GM19467 (cell line): Measurements from ENCODE around the gene GALNT4.

Experiments
- ATAC-seq: cut with Tn5 transposase; IDR thresholded peaks from one replicate; pipeline ENCODE4 v1.9.1; 2021; ENCODE audit warnings: mild to moderate bottlenecking, moderate library complexity; ENCODE audit not compliant: unreplicated experiment

The GALNT4 gene

DNA sequence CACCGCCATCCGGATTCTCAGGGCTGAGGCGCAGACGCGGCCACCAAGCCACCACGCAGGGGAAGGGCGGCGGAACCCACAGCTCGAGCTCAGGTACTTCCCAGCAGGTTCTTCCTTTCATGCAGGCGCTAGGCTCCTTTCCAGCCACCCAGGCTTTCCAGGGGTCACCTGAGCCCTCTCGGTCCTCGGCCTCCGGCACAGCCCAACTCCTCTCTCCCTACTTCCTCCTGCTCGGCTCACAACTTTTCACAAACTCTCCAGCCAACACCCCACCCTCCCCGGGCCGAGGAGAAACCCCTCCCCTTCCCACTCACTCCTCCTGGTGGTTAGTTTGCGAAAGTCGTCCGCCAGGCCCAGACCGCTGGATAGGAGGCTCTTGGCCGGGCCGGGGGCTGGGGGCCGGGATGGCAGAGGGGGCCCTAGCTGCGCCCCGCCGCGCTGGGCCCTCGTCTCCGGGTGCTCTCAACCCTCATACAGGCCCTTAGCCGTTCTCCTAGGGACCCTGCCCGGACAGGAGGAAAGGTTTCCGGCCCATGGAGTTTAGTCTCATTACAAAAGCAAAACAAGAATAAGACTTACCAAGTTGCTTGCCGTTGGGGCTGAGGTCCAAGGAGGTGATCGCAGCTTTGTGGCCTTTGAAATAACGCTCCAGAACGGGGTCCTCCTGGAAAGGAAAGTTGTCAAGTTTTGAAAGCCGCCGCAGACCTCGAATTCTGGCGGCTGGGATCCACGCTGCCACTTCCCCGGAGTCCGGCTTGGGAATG lies at the start of gene GALNT4:
TSS of gene GALNT4 (minus strand) at position 256 of the 764 bp plus-strand sequence. CDS start at position 9, 247 bp downstream.
- peak; percentile 74 for ATAC-seq

DNA sequence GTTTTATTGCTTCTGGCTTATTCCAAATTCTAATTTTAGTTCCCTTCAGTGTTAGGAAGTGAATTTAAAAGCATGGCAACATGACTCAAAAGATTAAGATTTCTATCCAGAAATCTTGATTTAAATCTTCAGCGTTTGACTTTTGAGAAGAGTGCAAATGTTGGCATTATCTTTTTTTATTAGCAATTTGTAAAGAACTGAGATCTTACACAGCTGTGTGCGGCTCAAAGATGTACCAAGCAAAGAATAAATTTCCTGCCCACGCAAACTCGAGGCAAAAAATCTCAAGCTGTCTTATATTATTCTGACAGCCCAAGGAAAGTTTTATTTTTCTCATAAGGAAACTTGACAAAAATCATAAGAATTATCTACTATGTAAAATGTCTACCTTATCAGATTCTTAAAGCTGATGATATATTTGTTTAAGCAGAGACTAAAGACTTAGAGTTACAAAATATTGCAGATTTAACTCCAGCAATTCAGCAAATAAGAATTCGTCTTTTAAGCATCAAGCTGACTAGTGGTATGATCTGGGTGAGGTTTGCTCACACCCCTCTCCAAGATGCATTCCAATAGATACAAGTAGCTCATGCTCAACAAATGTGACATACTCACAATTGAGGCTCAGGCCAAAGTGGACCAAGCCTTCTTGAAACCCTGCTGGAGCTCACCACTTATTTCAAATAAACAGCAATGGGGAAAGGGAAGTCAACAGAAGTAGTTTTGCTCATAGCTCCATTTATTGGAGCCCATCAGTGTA lies 48.6 kb upstream of the GALNT4 start:
- ATAC-seq: no peak

DNA sequence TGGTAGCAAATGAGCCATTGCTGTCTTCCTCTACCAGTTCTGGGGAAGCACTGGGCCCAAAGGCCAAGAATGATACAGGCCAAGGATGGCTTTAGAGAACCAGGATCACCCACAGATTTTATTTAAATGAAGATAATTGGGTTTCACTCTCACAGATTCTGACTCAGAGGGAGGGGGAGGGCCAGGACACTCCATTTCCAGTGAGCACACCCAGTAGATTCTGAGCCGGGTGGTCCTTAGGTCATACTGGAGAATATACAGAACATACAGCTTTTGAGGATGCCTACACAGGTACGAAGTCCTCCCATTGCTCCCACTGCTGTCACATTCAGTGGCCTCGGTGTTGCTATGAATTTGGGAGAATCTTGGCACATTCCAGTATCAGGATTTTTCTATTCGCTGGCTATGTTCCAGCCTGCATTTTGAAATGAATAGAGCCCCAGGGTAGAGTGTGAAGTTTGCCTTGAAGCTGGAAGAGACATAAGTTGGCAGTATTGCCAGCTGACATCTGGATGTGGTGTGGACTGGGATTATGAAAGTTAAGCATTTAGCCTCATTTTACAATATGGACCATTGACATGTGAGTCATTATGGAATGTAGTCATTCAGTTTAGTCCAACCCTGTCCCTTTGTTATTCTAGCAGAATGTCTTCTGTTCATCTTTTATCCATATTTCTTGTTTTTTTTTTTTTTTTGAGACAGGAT lies 47.0 kb upstream of the GALNT4 start:
- ATAC-seq: no peak

DNA sequence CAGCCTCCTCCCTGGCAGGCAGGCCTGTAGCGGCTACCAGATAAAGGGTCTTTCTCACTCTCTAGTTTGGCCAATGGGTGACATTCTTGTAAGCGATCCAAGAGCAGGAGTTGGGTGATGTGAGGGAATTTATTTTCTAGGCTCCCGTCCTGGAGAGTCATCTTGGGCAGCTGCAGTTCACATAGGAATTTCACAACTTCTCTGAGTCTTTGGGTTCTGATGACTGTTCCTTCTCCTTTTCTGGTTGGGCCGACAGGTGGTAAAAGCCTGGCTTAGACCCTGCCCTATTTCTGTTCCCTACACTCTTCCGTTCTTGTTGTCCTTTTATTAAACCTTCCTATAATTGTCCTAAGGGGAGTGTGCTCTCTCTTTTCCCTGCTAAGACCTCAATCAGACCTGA lies 43.9 kb upstream of the GALNT4 start:
- ATAC-seq: no peak

DNA sequence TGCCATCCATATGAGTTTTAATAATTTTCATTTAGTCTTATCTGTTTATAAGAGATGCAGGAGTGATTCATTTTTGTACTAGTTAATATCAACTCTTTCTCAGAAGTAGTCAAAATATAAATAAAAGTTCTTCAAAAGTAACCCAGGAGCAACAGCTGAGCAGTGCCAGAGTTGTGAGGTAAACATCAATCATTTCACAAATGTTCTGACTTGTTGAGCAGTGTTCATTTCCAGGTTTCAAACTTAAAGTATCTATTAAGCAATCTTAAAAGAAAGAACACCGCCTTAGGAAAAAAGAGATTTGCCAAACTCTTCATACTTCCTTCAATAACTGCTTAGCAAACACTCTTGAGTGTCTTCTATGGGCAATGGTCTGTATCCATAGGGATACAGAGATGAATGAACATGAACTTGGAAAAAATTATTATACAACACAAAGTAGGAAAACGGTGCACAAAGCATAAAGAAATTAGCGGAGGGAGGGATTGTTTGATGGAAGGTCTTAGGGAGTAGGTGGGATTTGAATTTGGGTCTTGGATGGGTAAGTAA lies 43.2 kb upstream of the GALNT4 start:
- no peak for ATAC-seq

DNA sequence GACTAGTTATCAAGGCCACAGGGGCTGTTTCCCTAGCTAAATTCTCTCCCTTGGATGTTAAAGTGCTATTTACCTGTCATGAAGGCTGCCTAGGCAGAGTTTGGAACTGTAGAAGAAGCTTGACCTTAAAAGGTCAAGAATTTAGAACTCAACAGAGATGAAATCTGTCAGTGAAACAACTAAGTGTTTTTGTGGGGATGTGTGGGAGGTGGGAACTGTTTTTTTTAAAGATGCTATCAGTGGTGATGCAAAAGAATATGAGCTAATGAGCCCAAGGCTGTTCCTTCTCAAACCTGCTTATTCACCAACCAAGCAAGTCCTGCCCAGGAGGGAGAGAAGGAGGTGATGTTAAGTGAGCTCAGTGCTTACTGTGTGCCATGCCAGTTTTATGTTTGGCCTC lies 42.0 kb upstream of the GALNT4 start:
- ATAC-seq: no peak

DNA sequence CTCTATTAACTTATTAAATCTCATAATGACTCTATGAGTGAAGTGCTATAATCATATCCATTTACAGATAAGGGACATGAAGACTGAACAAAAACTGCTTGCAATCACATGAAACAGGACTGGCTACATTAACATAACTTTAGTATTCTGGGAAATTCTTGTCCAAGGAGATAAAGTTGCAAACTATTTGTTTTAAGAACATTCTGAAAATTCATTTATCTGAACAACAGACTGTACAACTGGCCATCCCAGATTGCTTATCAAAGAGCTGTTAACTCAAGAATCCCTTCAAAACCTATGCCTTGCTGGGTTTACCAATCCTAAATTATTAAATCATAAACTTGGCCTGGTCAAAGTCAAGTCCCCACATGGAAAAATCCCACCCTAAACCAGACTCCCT lies 40.4 kb upstream of the GALNT4 start:
- no peak for ATAC-seq

DNA sequence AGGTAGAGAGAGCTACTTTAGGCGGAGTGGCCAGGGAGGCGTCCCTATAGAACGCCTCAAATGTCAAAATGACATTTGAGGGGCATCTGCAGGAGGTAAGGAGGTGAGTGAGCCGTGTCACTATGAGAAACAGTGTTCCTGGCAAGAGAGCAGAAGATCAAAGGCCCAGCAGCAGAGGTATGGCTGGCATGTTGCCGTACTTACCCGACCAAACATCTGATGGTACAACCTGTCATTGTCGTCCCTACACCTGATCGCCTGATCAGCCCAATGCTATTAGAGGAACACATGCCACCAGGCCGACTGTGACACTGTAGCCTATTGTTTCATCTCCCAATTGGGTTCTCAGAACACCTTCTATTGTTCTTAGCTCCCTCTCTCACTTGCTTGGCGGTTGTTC lies 35.2 kb upstream of the GALNT4 start:
- no peak for ATAC-seq

DNA sequence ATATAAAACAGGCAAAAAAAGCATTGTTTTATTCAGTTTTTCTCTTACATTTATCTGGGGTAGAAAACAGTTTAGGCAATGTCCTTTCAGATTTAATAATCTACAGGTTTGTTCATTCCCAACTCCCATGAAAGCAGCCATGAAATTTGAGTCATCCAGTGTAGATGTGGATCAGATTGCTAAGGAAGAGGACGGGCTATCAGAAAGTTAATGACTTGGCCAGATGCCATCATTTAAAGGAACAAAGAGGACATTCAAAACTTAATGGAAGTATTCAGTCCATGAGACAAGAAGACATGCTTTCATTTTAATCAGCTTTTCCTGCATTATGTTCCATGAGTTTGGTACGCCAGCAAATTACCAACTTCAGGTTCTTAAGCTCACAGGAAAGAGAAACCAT lies 32.4 kb upstream of the GALNT4 start:
- ATAC-seq: no peak

DNA sequence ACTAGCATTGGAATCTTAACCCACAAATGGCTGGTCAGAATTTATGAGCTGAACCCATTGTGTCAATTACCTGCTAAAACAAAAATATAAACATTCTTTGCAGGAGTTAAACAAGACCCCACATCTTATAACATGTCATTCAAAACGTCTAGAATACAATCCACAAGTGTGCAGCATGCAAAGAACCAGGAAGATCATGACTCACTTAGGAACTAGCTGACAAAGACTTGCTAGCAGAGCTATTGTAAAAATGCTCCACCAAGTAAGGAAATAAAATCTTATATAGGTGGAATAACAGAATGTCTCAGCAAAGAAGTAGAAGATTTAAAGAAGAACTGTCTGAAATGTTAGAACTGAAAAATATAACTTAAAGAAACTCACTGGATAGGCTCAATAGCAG lies 27.8 kb upstream of the GALNT4 start:
- no peak for ATAC-seq

DNA sequence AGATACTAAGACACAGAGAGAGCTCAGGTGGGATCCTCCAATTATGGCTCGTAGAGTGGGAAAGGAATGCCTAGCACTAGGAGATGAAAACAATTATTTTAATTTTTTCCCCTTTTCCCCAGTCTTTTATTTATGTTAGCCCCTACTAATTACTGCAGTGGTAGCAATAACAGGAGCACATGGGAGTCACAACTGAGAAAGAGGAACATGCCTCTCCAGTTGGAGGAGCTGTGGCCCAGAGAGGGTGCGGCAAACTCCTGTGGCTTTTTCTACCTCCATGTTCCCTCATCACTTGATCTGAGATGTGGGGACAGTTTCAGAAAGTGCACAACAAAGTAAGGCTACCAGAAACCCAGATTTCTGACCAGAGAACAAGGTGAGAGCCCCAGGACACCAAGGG lies 27.2 kb upstream of the GALNT4 start:
- ATAC-seq: no peak

DNA sequence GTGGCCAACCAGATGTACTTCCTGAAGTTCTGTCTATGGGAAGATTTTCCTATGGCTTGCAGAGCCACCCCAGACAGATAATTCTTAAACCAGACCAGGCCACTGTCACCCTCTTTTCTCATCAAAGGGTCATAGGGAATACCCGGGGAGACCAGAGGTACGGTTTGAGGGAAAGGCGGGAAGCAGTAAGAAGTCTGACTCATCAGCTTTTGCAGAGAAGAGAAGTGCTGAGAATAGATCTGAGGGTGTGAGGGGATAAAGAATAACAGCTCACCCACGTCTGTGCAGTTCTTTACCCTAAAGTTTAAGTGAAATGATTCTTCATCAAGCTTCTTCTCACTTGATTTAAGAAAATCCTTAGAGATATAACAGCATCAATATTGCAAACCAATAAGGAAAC lies 22.5 kb upstream of the GALNT4 start:
- ATAC-seq: no peak

DNA sequence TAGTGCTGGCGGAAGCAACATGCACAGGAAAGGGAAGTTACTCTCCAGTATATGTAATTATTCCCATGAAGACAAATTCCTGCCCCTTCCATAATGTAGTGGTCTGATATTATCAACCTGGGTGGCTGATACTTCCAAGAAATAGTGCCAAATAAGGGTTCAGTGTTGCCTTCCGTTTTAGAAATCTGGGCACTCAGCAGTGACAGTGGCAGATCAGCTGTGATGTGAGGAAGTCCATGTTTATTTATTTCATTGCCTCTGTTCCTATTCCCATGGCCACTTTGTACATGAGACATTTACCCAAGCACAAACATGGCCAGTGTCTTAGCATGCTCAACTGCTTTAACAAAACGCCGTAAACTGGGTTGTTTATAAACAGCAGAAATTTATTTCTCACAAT lies 21.6 kb upstream of the GALNT4 start:
- ATAC-seq: no peak

DNA sequence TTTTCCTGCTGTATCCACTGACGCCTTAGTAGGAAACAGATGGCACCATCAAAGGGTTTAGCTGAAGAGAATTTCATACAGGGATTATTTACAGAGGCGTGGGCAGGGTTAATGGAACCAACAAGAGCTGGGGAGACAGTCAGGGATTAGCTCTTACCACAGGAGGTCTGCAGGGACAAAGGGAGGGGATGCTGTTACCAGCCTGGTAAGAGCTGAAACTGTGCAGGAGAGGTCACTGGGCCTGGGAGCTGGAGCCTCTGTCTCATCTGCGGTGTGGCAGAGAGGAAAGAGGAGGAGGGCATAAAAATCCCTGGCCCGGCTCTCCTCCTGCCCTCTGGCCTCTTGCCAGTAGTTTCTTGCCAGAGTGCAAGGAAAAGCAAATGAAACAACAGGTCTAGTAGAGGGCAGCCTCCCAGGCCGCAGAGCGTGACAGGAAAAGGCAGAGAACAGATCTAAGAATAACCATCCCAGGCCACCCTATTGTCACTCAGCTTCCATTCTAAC lies 20.1 kb upstream of the GALNT4 start:
- ATAC-seq: no peak

DNA sequence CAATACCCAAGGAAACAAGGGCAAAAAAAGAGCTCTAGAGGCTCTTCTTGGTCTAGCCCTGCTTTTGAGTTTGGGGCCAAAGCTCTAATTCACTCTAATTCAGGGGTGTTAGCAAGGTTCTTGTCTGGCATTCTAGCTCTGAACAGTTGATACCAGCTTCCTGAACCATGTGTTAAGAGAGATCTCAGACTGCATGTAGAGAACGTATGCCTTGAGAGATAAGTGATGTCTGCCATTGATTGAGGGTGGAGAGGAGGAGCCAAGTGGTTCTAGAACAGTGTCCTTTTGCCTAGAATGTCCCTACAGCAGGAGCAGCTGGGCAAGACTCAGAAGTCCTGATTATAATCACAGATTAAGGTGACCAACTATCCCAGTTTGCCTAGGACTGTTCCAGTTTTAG lies 19.4 kb upstream of the GALNT4 start:
- no peak for ATAC-seq

DNA sequence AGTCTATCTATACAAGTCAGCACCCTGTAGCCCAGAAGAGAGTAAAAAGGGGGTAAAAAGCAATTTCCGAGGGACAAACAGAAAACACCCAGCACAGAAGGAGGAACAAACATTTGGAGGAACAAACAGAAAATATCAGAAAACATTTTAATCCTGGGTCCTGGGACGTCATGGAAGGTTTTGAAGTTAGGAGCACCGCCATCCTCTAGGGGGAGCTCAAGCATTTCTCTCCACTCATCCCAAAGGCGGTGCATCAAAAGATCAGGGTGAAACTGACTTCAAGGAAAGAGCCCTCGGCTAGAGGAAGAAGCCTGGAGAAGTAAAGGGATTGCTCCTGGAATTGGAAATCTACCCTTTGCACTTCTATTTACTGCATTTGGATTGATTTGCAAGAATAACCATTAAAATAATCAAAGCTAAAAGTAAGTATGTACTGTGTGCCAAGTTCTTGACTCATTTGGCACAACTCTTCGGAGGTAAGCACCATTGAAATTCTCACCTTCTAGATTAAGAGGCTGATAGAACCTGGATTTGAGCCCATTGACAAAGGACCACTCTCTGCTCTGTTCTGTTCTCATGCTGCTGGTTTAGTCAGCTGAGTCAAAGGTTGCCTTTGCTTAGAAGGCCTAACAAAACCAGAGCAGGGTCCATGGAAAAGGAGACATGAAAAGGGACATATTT lies 18.5 kb upstream of the GALNT4 start:
- ATAC-seq: peak; percentile 86

DNA sequence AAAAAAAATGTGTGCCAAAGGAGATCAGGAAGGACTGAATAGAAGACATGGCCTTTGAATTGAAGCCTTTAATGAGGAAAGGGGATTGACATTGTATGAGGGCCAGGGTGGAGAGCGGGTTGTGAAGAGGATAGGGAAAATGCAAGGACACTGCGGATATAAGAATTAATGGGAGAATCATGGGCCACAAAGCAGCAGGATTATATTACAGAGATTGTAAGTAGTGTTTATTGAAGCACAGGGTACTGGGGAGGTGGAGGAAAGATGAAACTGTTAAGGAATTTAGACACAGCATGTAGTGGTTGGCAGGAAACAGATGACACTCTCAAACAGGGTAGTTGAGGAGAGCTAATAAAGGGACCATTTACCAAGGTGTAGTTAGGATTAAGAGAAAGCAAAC lies 17.6 kb upstream of the GALNT4 start:
- no peak for ATAC-seq

DNA sequence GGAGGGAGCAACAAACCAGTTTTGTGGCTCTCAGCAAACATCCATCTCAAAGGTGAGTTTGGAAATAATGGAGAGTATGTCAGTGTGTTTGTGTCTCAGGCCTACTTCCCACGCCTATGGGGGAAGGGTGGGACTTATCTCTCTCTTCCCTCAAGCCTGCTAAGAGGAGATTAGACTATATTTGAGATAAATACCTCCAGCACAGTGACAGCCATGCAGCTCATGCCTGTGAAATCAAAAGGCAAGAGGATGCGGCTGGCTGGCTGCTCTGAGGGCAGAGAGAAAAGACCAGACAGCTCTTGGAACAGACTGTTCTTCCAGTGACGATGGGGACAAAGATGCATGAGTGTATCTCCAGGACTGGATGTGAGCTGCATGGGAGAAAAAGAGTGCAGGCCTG lies 16.0 kb upstream of the GALNT4 start:
- no peak for ATAC-seq

DNA sequence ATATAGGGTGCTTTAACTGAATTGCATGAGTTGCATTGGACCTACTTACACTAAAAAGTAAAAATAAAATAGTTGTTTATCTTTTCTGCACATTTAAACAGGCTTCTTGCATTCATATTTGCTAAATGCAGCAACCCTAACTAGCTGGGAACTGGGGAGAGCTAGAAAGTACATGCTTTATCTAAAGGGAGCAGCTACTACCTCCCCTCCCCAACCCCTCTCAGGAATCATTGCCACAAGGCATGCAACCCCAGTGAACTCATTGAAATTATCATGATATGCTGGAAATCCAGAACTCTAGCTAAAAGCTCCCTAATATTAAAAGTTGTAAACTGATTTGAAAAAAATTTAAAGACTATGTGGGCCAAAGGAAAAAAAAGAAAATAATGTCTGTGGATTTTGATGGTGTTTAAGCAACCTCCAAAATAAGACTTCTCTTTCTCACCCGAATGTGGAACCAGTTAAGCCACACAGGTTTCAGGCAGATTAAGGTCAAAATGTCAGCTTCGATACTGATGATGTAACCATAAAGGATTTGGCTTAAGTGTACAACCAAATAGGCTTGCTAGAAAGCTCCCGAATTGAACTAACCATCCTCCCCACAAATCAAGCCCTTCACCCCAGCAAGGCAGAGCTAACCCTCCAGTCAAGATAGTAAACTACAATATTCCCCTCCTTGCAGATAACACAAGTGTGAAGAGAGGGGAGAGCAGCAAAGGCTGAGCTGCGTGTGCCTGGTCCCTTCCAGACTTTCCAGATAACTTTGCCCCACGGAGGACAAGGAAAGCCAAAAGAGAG lies 15.0 kb upstream of the GALNT4 start:
- ATAC-seq: no peak

DNA sequence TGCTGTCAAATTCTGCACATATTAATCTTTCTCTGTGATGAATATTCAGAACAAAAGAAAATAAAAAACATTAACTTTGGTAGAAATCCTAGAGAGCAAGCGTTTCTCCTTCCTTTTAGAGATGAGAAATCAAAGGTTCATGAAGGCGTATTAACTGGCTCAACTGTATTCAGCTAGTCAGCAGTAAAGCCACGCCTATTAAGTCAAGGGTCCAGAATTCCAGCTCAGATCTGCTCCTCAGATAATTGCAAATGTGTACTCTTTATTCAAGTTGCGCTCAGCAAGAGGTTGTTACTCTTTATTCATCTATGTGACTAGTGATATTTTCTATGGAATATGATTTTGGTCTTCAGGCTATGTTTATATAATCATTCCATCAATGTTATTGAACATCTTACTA lies 14.3 kb upstream of the GALNT4 start:
- ATAC-seq: no peak
